Type B pancreatic cell (in vitro differentiated cells): ENCODE results near the gene SERPINB7. TPM values are rescaled to one million over a fixed set of nuclear protein-coding genes. Genes with fewer than 3 reads are reported as not detected.
"Not testable (repeated sequence)": the region's sequence is repeated elsewhere in the genome, so short reads cannot be mapped to it uniquely, and the experiment has no call there.

Experiments
- DNase-seq: peaks from one replicate; pipeline ENCODE4 v3.0.0; 2021; ENCODE audit warnings: mixed read lengths; ENCODE audit not compliant: unreplicated experiment; ENCODE audit errors: extremely low spot score
- H3K27ac Mint-ChIP-seq: 2 replicates; pipeline ENCODE4 v1.8.0; 2021; ENCODE audit warnings: mild to moderate bottlenecking, mixed read lengths
- H3K27me3 Mint-ChIP-seq: 2 replicates; pipeline ENCODE4 v1.8.0; 2021; ENCODE audit warnings: mixed read lengths
- H3K36me3 Mint-ChIP-seq: 2 replicates; pipeline ENCODE4 v1.8.0; 2021; ENCODE audit warnings: mixed read lengths
- H3K4me1 Mint-ChIP-seq: one replicate; pipeline ENCODE4 v1.8.0; 2021; ENCODE audit warnings: mixed read lengths; ENCODE audit not compliant: unreplicated experiment
- H3K4me3 Mint-ChIP-seq: 2 replicates; pipeline ENCODE4 v1.8.0; 2021; ENCODE audit warnings: mild to moderate bottlenecking, mixed read lengths
- H3K9me3 Mint-ChIP-seq: 2 replicates; pipeline ENCODE4 v1.8.0; 2021; ENCODE audit warnings: mixed read lengths
- total RNA-seq: library from RNA; stranded (reverse); gene quantifications from 2 replicates; pipeline ENCODE4 v1.2.1, GENCODE V29; 2021; ENCODE audit warnings: low replicate concordance
- TF ChIP-seq, protein P1 (sequence below): fragments of 200-600 bp; sonication (generic); conservative IDR thresholded peaks from 2 replicates; pipeline ENCODE4 v1.5.0; 2021; ENCODE audit warnings: antibody characterized with exemption, mild to moderate bottlenecking

SERPINB7 gene
- total RNA-seq, 1 donor from 2014 or later, result 15.2 TPM

DNA sequence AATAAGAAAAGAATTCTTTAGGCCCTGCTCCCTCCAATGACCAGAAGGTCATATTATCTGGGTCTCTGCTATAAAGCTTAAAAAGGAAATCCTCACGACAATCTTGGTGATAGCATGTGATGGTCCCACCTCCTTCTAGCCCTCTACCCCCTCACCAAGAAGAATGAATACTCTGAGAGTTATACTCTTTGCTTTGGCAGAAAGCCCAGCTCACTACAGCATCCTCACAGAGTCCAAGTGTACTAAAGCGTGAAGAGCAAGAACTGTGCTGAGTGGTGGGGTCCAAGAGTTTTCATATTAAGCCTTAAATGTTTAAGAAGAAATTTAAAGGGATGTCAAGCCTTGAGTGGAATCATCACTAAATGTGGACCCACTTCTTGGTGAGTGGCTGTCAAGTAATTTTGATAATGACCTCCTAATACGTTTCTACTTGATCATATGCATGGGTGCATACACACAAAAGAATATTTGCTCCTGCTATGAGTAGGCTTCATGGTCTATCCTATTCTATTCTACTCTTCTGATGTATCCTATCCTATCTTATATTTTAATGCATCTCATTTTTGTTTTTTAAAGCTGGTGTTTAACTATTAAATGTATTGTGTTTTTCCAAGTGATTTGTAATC is 16.5 kb upstream of the SERPINB7 start:
- H3K27me3 Mint-ChIP-seq, result no peaks in the 10 kb centered on the region
- H3K4me3 Mint-ChIP-seq, result no peak overlapping the region
- TF ChIP-seq, protein P1, sequence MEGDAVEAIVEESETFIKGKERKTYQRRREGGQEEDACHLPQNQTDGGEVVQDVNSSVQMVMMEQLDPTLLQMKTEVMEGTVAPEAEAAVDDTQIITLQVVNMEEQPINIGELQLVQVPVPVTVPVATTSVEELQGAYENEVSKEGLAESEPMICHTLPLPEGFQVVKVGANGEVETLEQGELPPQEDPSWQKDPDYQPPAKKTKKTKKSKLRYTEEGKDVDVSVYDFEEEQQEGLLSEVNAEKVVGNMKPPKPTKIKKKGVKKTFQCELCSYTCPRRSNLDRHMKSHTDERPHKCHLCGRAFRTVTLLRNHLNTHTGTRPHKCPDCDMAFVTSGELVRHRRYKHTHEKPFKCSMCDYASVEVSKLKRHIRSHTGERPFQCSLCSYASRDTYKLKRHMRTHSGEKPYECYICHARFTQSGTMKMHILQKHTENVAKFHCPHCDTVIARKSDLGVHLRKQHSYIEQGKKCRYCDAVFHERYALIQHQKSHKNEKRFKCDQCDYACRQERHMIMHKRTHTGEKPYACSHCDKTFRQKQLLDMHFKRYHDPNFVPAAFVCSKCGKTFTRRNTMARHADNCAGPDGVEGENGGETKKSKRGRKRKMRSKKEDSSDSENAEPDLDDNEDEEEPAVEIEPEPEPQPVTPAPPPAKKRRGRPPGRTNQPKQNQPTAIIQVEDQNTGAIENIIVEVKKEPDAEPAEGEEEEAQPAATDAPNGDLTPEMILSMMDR, result no peak
- H3K27ac Mint-ChIP-seq, result no peak overlapping the region
- H3K9me3 Mint-ChIP-seq, result no peaks in the 10 kb centered on the region
- no peaks in the 10 kb centered on the region for H3K4me1 Mint-ChIP-seq
- DNase-seq, result no peak
- H3K36me3 Mint-ChIP-seq, result no peaks in the 10 kb centered on the region

GRCh38 chr18:63759786-63760185 is 15.4 kb upstream of the SERPINB7 start:
- H3K36me3 Mint-ChIP-seq, H3K27me3 Mint-ChIP-seq, H3K4me3 Mint-ChIP-seq, H3K9me3 Mint-ChIP-seq, DNase-seq, H3K4me1 Mint-ChIP-seq, H3K27ac Mint-ChIP-seq: not testable (repeated sequence)

DNA sequence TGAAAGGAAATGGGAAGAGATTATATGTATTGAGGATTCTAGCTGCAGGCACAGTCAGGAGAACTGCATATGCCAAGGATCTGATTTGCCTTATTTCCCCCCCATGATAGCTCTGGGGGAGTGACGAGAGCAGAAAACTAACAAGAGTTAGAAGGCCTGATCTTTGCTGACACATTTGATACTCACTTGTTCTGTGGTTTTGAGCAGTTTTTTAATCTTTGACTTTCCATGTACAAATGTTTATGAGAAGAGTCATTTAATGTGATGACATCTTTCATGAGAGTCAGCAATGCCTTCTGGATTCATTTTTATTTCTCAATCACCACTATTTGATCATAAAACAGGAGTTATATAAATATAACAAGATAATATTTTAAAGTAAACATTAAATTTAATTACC is 12.7 kb upstream of the SERPINB7 start:
- Mint-ChIP-seq H3K4me3 (no peak overlapping the region), H3K27ac (no peak overlapping the region), H3K27me3 (no peaks in the 10 kb centered on the region), H3K36me3 (no peaks in the 10 kb centered on the region), H3K4me1 (no peaks in the 10 kb centered on the region), H3K9me3 (no peaks in the 10 kb centered on the region)
- TF ChIP-seq, protein P1, result no peak
- no peak for DNase-seq

DNA sequence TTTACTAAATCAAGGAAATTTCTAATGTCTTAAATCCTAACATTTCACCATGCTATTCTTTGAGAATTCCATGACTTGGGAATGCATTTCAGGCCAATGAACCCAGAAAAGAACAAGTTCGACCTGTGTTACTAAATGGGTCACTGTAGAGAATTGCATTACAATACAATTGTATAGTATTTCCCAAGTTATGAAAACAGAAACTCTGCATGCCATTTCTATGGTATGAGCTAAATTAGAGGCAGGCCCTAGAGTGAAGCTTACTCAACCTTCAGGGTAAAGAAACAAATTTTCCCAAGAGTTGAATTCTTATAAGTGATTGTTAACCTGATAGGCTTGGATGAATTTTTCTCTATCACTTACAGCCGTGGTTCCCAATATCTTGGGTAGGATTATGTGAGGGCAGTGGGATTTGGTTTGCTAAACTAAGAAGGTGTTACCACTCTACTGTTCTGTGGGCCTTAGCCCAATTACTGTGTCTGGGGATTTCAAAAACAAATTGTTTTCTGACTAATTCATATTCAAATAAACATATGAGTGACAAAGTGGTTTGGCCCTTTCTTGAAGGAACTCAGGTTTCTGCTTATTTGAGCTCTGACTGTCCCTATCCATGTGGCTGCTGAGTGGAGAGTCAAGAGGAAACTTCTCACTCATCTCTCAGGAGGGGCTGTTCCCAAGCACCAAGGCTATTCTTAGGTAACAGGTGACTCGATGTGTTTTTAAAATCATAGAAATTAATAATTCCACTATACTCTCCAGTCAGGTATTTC is 11.2 kb upstream of the SERPINB7 start:
- Mint-ChIP-seq H3K27ac (no peak overlapping the region), H3K4me1 (no peaks in the 10 kb centered on the region), H3K27me3 (no peaks in the 10 kb centered on the region), H3K36me3 (no peaks in the 10 kb centered on the region), H3K9me3 (no peaks in the 10 kb centered on the region), H3K4me3 (no peak overlapping the region)
- TF ChIP-seq, protein P1, result no peak
- DNase-seq, result no peak

- Mint-ChIP-seq H3K4me1 (no peaks in the 10 kb centered on the region), H3K4me3 (no peak overlapping the region), H3K27ac (no peak overlapping the region), H3K9me3 (no peaks in the 10 kb centered on the region), H3K36me3 (no peaks in the 10 kb centered on the region), H3K27me3 (no peaks in the 10 kb centered on the region)
- no peak for DNase-seq
- TF ChIP-seq, protein P1, result no peak
Observed at GRCh38 chr18:63765837-63766236, 9.4 kb upstream of the SERPINB7 start.

DNA sequence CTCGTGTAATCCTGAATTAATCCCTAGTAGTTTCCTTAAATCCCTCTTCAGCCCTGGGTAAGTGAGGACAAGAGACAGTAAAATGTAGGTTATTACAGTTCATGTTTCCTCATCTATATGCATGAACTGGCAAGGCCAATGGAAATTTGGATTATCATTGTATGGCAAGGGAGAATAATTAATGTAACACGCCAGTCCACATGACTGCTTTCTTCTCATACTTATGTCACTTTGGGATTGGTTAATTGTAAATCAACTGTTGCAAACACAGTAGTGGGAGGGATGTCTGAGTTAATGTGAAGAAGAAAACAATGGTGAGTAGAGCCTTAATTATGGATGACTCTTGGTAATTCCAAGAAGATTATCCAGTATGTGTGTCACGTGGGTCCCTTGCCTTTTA is 1.7 kb upstream of the SERPINB7 start:
- Mint-ChIP-seq H3K4me3 (no peak overlapping the region), H3K36me3 (no peaks in the 10 kb centered on the region), H3K9me3 (no peaks in the 10 kb centered on the region), H3K27ac (no peak overlapping the region), H3K4me1 (no peaks in the 10 kb centered on the region), H3K27me3 (peaks cover 3% of the 10 kb centered on the region)
- TF ChIP-seq, protein P1, result no peak
- no peak for DNase-seq
